ENCODE measurements around the gene CCDC154.

- TF ChIP-seq CTCF (IDR thresholded peaks at IDR 0.05; ENCODE audit: insufficient read depth, low read length, poor library complexity, severe bottlenecking), result no peak
- no peak for TF ChIP-seq EZH2phosphoT487 (conservative IDR thresholded peaks at IDR 0.05; ENCODE audit: low read length)
Measured at GRCh38 chr16:1397779-1398178, 46.6 kb downstream of the CCDC154 start.
